Inflammatory macrophage treated with lipopolysaccharide for 1 hour (primary cell): ENCODE results near the gene TOM1L1.

ENCODE experiments used
- DNase-seq, 2 donors: peaks; one replicate each; pipeline ENCODE4 v3.0.0-alpha.2; 2020 to 2022

Gene TOM1L1

DNA sequence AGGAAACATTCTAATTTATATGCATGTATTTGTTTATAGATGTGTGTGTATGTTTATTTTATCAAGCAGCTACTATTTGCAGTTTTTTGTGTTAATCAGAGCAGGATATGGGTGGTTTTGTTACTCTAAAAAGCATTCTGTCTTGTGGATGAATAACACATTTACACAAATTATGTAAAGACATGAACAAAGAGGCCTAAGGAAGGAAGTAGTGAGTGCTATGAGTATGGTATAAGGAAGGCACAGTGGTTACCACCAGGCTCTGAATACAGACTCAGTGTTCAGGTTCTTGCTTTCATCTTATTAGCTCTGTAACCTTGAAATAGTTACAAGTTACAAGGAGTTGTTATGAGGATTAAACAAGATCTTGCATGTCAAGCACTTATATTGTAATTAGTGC, 101.8 kb downstream of the TOM1L1 start:
- no peak for DNase-seq

- no peak for DNase-seq
Observed at GRCh38 chr17:55004484-55004883, 103.8 kb downstream of the TOM1L1 start.

- peak; percentile 7 to 48 for DNase-seq
Observed at GRCh38 chr17:55005520-55005919, 104.9 kb downstream of the TOM1L1 start.
